ENCODE measurements around the gene MYOC.
"Not testable (repeated sequence)": the region's sequence is repeated elsewhere in the genome, so short reads cannot be mapped to it uniquely, and the experiment has no call there.

Gene MYOC

DNA sequence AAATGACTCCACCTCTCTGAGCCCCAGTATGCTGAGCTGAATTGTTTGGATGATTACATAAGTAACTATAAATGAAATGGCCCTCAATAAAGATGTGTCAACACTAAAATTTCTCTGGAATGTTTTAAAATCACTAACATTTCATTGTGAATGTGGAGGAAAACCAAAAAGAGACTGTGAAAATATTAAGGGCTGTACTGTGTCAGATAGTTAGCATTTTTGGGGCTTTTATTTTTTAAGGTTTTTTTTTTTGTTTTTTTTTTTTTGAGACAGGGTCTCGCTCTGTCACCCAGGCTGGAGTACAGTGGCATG lies 6.3 kb downstream of the MYOC start:
- no peak for DNase-seq

DNA sequence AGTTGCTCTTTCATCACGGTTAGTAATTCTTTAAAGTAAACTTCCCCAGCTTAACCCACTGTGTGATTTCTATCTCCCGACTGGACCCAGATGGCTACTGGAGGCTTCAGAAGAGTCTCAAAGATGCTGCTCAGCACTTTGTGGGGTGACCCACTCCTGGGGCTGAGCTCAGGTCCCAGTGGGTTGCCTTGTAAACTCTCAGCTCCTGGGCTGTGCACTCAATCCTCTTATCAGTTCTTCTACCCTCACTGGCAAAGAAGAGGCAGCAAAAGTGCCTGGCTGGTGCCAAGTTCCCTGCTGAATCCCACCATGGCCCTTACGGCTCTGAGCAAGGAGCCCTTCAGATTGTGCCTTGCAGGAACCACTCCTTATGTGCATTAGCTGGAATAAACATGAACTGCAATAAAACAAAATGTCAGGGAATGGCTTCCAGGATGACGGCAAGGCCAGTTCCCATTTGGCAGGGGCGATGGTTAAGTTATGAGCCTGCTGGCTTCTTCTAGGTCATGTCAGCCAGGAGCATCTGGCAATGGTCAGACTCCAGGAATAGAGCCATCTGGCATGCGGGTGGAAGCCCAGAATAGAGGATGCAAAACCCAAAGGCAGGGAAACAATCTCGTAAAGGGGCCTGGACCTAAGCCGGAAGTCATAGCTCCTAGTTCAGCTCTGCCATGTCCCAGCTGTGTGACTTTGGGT lies 6.8 kb downstream of the MYOC start:
- DNase-seq: peak; percentile 93

DNA sequence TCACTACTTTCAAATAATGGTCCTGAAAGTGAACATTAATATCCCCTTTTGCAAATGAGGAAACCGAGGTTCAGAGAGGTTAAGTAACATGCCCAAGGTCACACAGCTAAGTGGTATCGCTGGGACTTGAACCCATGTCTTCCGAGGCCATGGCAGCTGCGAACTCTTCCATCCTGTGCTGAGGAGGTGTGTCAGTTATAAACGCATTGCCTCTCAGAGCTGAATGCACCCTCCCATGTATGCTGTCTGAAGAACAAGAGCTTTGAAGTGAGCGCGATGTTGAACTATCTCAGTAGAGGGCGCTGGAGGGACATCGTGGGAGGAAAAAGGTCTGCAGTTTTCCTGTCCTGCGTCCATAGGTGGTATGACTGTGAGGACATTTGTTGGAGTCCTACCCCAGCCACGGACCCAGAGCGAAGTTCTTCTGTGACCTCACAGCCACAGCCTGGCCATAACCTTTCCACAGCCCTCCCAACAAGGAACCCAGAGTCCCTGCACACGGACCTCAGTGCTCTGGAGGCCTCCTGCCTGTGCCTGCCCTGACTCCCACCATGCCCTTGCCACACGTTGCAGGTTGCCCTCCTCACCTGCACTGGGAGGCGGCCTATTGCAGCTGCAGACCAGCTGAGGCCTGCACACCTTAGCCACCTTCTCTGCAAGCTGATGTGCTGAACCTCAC lies 7.5 kb downstream of the MYOC start:
- DNase-seq: peak; percentile 88

DNA sequence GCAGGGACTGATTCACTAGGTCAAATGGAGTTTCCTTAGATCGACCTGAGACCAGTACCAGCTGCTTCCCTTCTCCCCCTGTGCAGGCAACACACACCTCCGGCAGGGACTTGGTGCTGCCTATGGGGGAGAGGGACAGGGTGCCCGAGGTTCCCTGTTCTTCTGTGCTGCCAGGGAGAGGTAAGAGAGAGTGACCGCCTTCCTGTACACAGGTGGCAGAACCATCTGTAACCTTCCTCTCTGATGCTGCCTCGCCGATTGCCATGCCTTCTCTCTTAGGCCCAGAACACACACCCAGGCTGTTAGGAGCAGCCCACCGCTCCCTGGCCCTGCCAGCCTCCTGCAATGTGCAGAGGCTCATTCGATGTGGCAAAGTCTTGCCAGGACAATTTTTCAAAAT lies 9.3 kb downstream of the MYOC start:
- no peak for DNase-seq

DNA sequence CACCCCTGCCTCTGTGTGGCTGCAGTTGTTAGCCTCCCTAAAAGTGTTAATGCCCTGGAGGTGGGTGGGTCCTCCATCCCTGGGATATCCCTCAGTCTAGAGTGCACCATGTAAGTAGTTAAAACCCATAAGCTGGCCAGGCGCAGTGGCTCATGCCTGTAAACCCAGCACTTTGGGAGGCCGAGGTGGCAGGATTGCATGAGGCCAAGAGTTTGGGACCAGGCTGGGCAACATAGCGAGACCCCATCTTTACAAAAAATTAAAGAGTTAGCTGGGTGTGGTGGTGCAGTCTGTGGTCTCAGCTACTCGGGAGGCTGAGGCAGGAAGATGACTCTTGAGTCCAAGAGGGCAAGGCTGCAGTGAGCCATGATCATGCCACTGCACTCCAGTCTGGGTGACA lies 10.3 kb downstream of the MYOC start:
- DNase-seq: no peak

DNA sequence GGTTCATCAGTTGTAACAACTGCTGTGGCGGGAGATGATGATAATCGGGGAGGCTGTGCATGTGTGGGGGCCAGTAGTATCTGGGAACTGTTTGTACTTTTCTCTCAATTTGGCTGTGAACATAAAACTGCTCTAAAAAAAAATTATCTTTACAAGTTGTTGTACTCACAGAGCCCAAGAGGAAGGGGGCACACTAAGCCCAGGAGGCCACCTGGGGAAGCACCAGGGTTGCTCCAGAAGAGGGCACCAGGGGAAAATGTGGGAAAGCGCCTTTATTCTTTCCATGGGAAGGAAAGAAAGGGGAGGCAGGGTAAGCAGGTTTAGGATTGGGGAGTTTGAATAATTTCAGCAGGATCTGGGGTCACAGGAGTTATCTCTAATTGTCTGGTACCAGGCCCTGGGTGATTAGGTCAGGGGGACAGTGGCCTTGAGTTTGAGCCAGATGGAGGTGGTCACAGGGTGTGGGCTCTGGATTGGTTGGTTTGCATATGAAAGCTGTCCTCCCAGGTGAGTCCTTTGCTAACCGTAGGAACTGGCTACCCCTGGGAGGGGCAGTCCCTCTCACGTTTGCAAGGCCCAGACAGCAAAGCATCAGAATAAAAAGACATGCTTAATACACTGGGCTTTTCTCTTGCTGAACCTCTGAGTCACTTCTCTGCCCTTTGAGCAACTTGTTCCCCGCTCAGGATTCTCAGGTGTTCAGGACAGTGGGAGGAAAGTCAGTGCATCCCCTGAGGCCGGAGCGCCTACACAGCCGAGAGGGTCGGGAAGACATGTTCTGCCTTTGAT lies 11.2 kb downstream of the MYOC start:
- DNase-seq: no peak

DNA sequence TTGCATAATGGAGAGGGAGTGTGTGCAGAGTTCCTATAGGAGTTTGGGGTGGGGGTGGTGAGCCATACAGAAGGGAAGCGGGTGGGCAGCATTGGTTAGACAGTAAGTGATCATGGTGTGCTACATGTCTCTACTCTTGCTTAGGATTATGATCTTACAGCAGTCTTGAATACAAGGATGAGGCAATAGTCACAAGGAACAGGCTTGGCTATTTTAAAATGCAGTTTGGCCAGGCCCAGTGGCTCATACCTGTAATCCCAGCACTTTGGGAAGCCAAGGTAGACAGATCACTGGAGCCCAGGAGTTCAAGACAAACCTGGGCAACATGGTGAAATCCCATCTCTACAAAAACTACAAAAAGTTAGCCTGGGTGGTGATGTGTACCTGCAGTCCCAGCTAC lies 12.3 kb downstream of the MYOC start:
- no peak for DNase-seq

DNA sequence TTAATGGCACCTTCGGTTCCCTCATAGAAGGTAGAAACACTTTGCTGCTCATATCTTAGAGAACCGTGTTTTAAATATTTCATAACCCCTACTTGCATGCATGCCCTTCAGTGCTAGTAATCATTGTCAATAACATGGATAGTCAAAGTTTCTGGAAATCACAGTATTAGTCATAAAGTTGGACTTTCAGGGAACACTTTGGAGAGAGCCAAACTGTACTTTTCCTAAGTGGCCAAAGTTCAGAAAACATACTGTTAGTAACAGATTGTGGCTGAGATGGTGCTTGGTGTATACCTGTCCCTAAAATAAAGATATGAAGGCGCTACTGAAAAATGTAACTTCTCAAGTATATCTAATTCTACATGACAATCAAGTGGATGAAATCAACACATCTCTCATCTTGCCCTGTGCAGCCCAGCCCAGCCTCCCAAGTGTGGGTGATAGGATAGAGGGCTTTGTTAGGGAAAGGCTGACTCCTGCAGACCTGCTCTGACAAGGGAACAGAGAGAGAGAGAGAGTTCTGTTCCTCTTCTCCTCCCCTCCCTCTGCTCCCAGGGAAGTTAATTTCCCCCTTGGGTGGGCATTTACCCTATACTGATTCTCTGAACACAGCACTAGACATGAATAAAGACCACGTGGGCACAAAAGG lies 14.4 kb downstream of the MYOC start:
- no peak for DNase-seq

DNA sequence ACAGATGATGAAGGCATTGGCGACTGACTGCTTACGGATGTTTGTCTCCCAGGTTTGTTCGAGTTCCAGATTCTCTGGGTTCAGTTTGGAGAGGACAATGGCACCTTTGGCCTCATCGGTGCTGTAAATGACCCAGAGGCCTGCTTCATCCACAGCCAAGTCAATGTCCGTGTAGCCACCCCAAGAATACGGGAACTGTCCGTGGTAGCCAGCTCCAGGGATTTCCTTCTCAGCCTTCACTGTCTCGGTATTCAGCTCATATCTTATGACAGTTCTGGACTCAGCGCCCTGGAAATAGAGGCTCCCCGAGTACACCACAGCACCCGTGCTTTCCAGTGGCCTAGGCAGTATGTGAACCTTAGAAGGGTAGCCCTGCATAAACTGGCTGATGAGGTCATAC lies 16.3 kb downstream of the MYOC start:
- DNase-seq: no peak

DNA sequence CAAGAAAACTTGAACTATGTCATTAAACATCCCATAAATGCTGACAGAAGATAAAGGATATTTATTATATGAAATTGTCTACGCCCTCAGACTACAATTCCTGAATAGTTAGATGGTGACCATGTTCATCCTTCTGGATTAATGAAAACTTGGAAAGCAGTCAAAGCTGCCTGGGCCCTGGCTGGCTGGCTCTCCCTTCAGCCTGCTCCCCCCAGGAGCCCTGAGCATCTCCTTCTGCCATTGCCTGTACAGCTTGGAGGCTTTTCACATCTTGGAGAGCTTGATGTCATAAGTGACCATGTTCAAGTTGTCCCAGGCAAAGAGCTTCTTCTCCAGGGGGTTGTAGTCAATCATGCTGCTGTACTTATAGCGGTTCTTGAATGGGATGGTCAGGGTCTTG lies 16.8 kb downstream of the MYOC start:
- no peak for DNase-seq

DNA sequence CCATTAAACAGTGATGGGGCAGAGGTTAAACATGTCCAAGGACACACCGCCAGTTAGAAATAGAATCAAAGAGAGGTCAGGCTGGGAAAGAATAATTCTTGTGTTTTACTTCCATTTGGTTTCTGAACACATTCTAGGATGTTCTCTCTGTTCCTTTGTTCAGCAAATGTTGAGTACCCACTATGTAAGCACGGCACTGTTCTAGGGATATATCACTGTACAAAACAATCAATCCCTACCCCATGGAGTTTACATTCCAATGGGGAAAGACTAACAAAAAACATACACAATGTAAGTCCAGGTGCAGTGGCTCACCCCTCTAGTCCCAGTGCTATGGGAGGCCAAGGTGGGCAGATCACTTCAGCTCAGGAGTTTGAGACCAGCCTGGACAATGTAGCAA lies 24.3 kb downstream of the MYOC start:
- no peak for DNase-seq

DNA sequence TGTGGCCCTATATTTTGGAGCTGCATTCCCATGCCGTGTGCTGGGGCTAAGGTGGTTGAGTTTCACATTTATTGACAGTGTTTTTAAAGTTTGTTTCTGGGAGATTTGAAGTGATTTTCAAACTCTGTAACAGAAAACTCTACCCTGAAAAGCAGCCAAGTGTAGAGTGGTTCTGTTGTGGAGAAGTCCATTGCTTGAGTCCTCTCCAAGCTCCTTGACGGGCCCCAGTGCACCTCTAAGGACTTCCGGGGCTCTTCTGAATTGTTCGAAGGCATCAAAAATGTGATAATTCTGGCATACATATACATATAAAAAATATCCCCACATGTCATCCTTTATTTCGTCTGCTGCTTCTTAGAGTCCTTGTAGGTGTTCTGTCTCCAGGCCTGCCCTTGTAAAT lies 25.5 kb downstream of the MYOC start:
- no peak for DNase-seq

DNA sequence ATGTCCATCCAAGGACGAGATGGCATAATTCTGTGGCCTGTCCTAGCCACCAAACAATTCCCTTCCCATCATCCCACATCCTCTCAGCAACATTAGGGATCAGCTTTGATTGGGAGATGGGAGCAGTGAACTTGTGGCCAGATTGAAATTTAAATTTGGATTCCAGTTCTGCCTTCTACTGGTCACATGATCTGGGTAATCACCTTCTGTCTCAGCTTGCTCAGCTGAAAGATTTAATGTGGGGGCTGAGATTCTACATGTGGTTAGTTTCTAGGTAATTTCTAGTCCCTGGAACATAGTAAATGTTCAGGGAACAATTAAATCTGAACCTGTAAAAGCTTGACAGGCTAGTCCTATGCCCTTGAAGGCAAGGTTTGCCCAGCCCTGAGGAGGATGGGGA lies 27.3 kb downstream of the MYOC start:
- DNase-seq: no peak

DNA sequence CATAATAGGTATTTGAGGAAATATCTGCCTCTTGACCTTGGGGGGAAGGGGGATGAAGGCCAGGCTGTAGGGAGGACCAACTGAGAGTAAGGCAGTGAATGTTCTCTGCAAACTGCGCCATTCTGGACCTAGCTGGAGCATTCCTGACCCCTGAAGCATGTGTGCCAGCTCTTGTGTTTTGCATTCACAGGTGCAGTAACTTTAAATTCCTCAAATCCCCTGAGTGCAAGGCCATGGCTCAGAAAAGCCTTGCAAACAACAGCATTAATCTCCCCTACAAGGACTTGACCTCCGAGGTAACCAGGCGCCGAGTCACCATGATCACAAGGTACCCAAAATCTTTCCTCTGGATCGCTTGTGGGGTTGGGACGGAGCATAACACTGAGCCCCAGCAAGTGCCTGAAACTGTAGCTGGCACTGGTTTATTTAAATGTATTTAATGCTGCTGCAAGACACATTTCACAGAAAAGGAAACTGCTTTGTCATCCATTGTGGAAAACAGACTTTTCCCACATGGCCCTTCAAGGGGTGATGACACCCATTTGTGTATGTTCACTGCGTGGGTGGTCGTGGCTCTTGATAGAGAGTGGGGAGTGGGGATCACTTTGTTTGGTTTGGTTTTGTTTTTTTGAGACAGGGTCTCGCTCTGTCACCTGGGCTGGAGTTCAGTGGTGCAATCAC lies 28.7 kb downstream of the MYOC start:
- DNase-seq: no peak

DNA sequence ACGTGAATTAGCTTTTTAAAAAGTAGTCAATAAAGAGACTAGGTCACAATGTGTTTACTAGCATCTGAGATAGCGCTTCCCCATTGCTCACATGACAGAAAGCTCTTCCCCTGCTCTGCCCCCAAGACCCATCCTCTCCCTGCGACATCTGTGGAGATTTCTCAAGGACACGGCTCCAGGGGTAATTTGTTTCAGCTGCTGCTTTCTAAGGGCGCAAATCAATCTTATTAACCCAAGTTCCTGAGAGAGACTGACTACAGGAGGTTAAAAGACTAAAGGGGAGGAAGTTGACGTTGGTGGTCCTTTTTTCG lies 30.4 kb downstream of the MYOC start, which contains the start of gene MYOCOS:
TSS of gene MYOCOS (plus strand) at position 92 of the 311 bp plus-strand sequence. CDS start 1,641 bp downstream, outside the sequence.
- DNase-seq: no peak

DNA sequence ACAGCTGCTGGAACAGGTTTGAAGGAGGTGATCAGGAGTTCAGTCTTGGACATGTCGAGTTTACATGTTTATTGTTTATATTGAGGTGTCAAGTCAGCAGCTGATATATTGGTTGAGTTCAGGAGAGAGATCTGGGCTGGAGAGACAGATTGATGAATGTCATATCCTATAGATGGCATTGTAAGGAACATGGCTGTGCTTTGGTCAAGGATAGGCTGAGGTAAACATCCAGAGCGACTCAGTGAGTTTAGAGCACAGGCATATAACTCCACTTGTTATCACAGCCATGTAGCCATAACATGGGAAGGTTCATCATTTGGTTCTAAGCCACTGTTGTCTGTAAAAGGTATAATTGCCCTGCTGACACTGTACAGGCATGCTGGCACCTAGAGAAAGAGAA lies 35.9 kb downstream of the MYOC start:
- DNase-seq: no peak

DNA sequence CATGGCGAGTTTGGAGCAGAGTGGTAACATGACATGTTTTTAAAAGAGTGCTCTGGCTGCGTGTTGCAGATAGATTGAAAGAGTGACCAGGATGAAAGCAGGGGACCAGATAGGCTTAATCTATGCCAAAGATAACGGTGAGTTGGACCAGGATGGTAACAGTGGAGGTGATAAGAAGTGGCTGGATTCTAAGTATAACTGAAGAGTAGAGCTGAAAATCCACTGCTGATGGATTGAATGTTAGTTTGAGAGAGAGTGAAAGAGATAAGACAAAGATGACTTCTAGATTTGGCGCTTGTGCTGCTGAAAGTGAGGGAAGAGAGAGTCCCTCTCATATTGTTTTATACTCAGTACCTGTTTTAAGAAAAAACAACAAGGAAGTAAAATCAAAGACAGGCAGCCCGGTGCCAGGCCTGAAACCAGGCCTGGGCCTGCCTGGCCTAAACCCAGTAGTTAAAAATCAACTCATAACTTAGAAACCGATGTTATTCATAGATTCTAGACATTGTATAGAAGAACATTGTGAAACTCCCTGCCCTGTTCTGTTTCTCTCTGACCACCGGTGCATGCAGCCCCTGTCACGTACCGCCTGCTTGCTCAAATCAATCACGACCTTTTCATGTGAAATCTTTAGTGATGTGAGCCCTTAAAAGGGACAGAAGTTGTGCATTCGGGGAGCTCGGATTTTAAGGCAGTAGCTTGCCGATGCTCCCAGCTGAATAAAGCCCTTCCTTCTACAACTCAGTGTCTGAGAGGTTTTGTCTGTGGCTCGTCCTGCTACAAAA lies 37.2 kb downstream of the MYOC start:
- not testable (repeated sequence) for DNase-seq

DNA sequence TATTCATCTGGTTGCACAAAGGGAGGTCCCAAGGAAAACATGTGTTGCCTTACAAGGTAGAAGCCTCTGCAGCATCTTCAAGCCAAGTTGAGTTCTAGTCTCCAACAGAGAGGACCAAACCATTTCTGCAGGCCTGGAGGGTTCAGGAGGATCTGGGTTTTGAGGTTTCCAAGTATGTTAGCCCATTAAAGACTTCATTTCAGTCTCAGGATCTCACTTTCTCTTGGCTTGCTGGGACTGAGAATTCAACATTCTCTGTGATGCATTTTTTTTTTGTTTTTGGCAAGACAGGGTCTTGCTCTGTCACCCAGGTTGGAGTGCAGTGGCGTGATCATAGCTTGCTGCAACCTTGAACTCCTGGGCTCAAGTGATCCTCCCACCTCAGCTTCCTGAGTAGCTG lies 39.2 kb downstream of the MYOC start:
- no peak for DNase-seq

DNA sequence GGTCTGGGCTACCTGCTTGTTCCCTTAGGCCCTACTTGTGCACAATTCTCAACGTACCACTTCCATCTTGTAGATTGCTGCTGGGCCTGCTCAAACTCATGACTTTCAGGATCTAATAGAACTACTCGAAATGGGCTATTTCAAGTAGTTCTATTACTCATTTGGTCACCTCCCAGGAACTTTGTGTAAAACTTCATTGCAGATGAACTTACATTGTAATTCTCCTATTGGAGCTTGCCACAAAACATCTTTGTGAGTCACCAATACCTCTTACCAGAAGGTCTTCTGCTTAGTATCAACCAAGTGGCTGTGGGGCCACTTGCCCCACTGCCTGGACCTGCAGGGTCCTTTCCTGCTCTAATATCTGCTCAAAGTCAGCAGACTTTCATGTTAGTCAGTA lies 41.2 kb downstream of the MYOC start:
- DNase-seq: no peak

DNA sequence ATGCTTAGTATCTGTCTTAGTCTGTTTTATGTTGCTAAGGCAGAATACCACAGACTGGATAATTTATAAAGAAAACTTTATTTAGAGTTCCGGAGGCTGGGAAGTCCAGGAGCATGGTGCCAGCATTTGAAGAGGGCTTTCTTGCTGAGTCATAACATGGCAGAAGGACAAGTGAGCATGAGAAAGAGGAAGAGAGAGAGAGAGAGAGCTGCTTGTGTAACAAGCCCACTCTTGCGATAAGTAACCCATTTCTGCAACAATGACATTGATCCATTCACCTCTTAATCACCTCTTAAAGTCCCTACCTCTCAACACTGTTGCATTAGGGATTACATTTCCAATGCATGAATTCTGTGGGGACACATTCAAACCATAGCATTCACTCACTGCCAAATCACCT lies 42.1 kb downstream of the MYOC start:
- no peak for DNase-seq

DNA sequence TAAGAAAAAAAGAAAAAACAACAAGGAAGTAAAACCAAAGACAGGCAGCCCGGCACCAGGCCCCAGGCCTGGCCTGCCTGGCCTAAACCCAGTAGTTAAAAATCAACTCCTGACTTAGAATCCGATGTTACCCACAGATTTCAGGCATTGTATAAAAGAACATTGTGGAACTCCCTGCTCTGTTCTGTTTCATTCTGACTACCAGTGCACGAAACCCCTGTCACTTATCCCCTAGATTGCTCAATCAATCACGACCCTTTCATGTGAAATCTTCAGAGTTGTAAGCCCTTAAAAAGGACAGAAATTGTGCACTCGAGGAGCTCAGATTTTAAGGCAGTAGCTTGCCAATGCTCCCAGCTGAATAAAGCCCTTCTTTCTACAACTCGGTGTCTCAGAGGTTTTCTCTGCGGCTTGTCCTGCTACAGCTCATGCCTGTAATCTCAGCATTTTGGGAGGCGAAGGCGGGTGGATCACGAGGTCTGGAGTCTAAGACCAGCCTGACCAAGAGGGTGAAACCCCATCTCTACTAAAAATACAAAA lies 46.0 kb downstream of the MYOC start:
- no peak for DNase-seq

DNA sequence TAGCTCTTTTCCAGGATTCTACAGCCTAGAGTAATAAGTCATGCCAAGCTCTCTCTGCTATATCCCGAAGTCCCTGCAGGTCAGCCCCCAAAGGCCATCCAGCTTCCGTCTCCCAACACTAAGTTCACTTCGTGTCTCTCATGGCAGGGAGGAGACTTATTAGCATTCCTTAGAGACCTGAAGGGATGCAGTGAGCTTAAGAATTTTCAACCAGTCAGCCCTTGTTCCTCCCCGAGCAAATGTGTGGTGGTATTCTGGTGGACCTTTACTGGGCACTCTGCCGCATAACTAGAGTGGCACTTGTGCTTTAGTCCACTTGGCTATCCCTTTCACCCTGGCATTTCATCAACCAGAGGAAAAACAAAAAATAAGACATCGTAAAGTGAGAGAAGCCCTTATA lies 49.4 kb downstream of the MYOC start:
- not testable (repeated sequence) for DNase-seq
